ENCODE data around the gene LRPAP1. TPM values are rescaled to one million over a fixed set of nuclear protein-coding genes. Genes with fewer than 3 reads are reported as not detected.

LRPAP1 gene
- total and polyA plus RNA-seq, 10 of the 15 experiments (the other 5 are each of a cell fraction or from before 2014, with no cell fraction given) = 1.0 to 100 (median 51.1) TPM

GRCh38 chr4:3498407-3498806 lies 33.8 kb downstream of the LRPAP1 start:
- SMC1A ChIA-PET (ENCODE audit: uncharacterized antibody, unreplicated experiment) = no interaction called here
- Histone ChIP-seq H3K4me1 (ENCODE audit: control insufficient read depth, insufficient read depth, low read length) (no peaks in the 10 kb centered on the region), H3K36me3 (ENCODE audit: control insufficient read depth in 2 of 2, insufficient read depth in 2 of 2, low read length in 1 of 2) (peaks cover 0 to 1% of the 10 kb centered on the region in 2 experiments; a peak in 2 of 4 replicates), H3K4me2 (ENCODE audit: control insufficient read depth, insufficient read depth) (no peak overlapping the region), H3K27me3 (replicated peaks in 1 of 2; ENCODE audit: control insufficient read depth in 2 of 2, insufficient read depth in 2 of 2, low read length in 1 of 2) (no peaks in the 10 kb centered on the region), H2AFZ (ENCODE audit: control insufficient read depth, low read depth, low read length) (no peak overlapping the region), H4K20me1 (ENCODE audit: control insufficient read depth, insufficient read depth) (no peaks in the 10 kb centered on the region), H3K79me2 (ENCODE audit: control insufficient read depth, insufficient read depth, low read length) (no peaks in the 10 kb centered on the region), H3K27ac (ENCODE audit: control insufficient read depth, insufficient read depth) (no peak overlapping the region), H3K9ac (ENCODE audit: control insufficient read depth, insufficient read depth, low read length) (no peak overlapping the region), H3K9me3 (replicated peaks; ENCODE audit: control insufficient read depth, insufficient read depth, low read length) (no peaks in the 10 kb centered on the region), H3K4me3 (no peak overlapping the region)
- DNase-seq (ENCODE audit: low read depth, low spot score) = no peak
- POLR2A ChIA-PET = no interaction called here
- 55% methylated on average over 8 of the region's 11 CpGs for WGBS (ENCODE audit: insufficient coverage, insufficient replicate concordance, low lambda C conversion rate, missing lambda C conversion rate)
- no peak for ATAC-seq
- in situ Hi-C loops (cut with MboI) = no loop called here
- intact Hi-C loops (cut with micrococcal nuclease; ENCODE audit: unreplicated experiment) = no loop called here
- no peak for FAIRE-seq
- TF ChIP-seq ZBTB33 (IDR thresholded peaks at IDR 0.05) (no peak), RAD21 (IDR thresholded peaks at IDR 0.05; ENCODE audit: insufficient read depth, low read depth, low read length) (no peak), SMAD1 (IDR thresholded peaks at IDR 0.05; ENCODE audit: low read depth, partially characterized antibody) (no peak), NFYB (IDR thresholded peaks at IDR 0.05; ENCODE audit: insufficient read depth, low read depth, low read length) (no peak), RB1 (IDR thresholded peaks at IDR 0.05; ENCODE audit: borderline replicate concordance) (no peak), ZNF217 (IDR thresholded peaks at IDR 0.05) (no peak), SMARCA5 (IDR thresholded peaks at IDR 0.05) (no peak), SPI1 (IDR thresholded peaks at IDR 0.05; ENCODE audit: borderline replicate concordance, insufficient read depth, low read depth, low read length) (no peak), HDAC6 (IDR thresholded peaks at IDR 0.05; ENCODE audit: unreplicated experiment) (no peak), RELA (IDR thresholded peaks at IDR 0.05; ENCODE audit: borderline replicate concordance, partially characterized antibody) (no peak), TARDBP (IDR thresholded peaks at IDR 0.05; ENCODE audit: borderline replicate concordance) (no peak), REST (IDR thresholded peaks at IDR 0.05; ENCODE audit: low read depth, low read length) (no peak), PBX3 (IDR thresholded peaks at IDR 0.05; ENCODE audit: insufficient replicate concordance, low read depth, low read length) (no peak), ESRRA (IDR thresholded peaks at IDR 0.05; ENCODE audit: low read length) (no peak)
- RAD21 ChIA-PET (ENCODE audit: unreplicated experiment) = no interaction called here
- CTCF ChIA-PET = no interaction called here
- BruUV-seq (replicated peaks) = no TSS peak

Data from GM12878 (cell line).